C4-2B (cell line): Measurements from ENCODE around the gene G6PC2.

Experiments
- CTCF ChIP-seq: fragments of 450-650 bp; conservative IDR thresholded peaks from 2 replicates; pipeline ENCODE4 v1.5.1; 2017; ENCODE audit warnings: mild to moderate bottlenecking
- ZFX ChIP-seq: fragments of 450-650 bp; IDR thresholded peaks from 2 replicates; pipeline ENCODE4 v1.6.1; 2017

GRCh38 chr2:168926621-168927386 is 25.7 kb downstream of the G6PC2 start:
- TF ChIP-seq CTCF (no peak), ZFX (no peak)
